HTR-8/SVneo (cell line): Measurements from ENCODE around the gene ACMSD.
"Not testable (repeated sequence)": the region's sequence is repeated elsewhere in the genome, so short reads cannot be mapped to it uniquely, and the experiment has no call there.

Source experiments
- DNase-seq: peaks from one replicate; pipeline ENCODE4 v3.0.0; 2011; ENCODE audit warnings: low spot score, mixed read lengths; ENCODE audit not compliant: insufficient read length
- FAIRE-seq: peaks from 2 replicates; lab custom pipeline; 2011; peaks lifted over from hg19 to GRCh38; lab: Jason Lieb, UNC

Gene ACMSD

GRCh38 chr2:134900151-134900550 lies 61.7 kb downstream of the ACMSD start:
- no peak for DNase-seq
- no peak for FAIRE-seq

- not testable (repeated sequence) for FAIRE-seq, DNase-seq
Observed at GRCh38 chr2:134903701-134904100, 65.3 kb downstream of the ACMSD start.

GRCh38 chr2:134905168-134905567 lies 66.8 kb downstream of the ACMSD start:
- FAIRE-seq: no peak
- DNase-seq: no peak

GRCh38 chr2:134906726-134907125 lies 68.3 kb downstream of the ACMSD start:
- no peak for FAIRE-seq
- no peak for DNase-seq

GRCh38 chr2:134907441-134908116 lies 69.2 kb downstream of the ACMSD start:
- not testable (repeated sequence) for DNase-seq, FAIRE-seq

- FAIRE-seq (peak; percentile 23), DNase-seq (no peak)
Observed at GRCh38 chr2:134910763-134911399, 72.5 kb downstream of the ACMSD start.

- FAIRE-seq (no peak), DNase-seq (no peak)
Observed at GRCh38 chr2:134911400-134911785, 73.0 kb downstream of the ACMSD start.

GRCh38 chr2:134912361-134912760 lies 73.9 kb downstream of the ACMSD start:
- FAIRE-seq: no peak
- DNase-seq: no peak

- FAIRE-seq (no peak), DNase-seq (no peak)
Observed at GRCh38 chr2:134917360-134917865, 79.0 kb downstream of the ACMSD start.

GRCh38 chr2:134917888-134918525 lies 79.6 kb downstream of the ACMSD start:
- DNase-seq (peak; percentile 72), FAIRE-seq (no peak)

- FAIRE-seq: peak; percentile 96
- peak; percentile 95 for DNase-seq
Observed at GRCh38 chr2:134918526-134919340, 80.3 kb downstream of the ACMSD start, which contains the start of gene CCNT2. CCNT2 (plus strand) TSS chr2:134918822; CDS start chr2:134918855, 33 bp downstream.

GRCh38 chr2:134919341-134920210 lies 81.2 kb downstream of the ACMSD start:
- DNase-seq (no peak), FAIRE-seq (no peak)

- no peak for FAIRE-seq
- DNase-seq: no peak
Observed at GRCh38 chr2:134924912-134925311, 86.5 kb downstream of the ACMSD start.

- FAIRE-seq (no peak), DNase-seq (no peak)
Observed at GRCh38 chr2:134926231-134926931, 88.0 kb downstream of the ACMSD start.

GRCh38 chr2:134927195-134927594 lies 88.8 kb downstream of the ACMSD start:
- DNase-seq (no peak), FAIRE-seq (no peak)

GRCh38 chr2:134932864-134933526 lies 94.6 kb downstream of the ACMSD start:
- FAIRE-seq (no peak), DNase-seq (no peak)

GRCh38 chr2:134933732-134934131 lies 95.3 kb downstream of the ACMSD start:
- DNase-seq: no peak
- no peak for FAIRE-seq

GRCh38 chr2:134934150-134934549 lies 95.7 kb downstream of the ACMSD start:
- no peak for DNase-seq
- no peak for FAIRE-seq
